ENCODE measurements around the gene PCOLCE2.
A peak's percentile ranks its signal among the peaks of the same experiment; 100 is the strongest.
"Not testable (repeated sequence)": the region's sequence is repeated elsewhere in the genome, so short reads cannot be mapped to it uniquely, and the experiment has no call there.

Gene PCOLCE2

GRCh38 chr3:142886940-142887339 is 1.9 kb downstream of the PCOLCE2 start:
- TF ChIP-seq PKNOX1 (IDR thresholded peaks at IDR 0.05), result peak; percentile 74
- no peak for TF ChIP-seq NFRKB (IDR thresholded peaks at IDR 0.05)
- peak; percentile 63 for TF ChIP-seq CTBP1 (IDR thresholded peaks at IDR 0.05; ENCODE audit: borderline replicate concordance)
- peak; percentile 77 for TF ChIP-seq ZNF384 (IDR thresholded peaks at IDR 0.05)
- TF ChIP-seq L3MBTL2 (conservative IDR thresholded peaks at IDR 0.05), result no peak
- peak; percentile 33 for DNase-seq (ENCODE audit: extremely low spot score)
- CTCF ChIA-PET, result interaction anchor here (1.9 kb wide), 1 partner anchor 58 kb away, joined by 4 read pairs; no protein-coding TSS in a partner anchor
- POLR2A ChIA-PET, result interaction anchor here (1.1 to 2.1 kb wide), 2 partner anchors 10 to 58 kb away, joined by 5 read pairs; no protein-coding TSS in a partner anchor

- TF ChIP-seq L3MBTL2 (conservative IDR thresholded peaks at IDR 0.05), result peak; percentile 52; the same call in 1 of the 2 replicates
- no peak for TF ChIP-seq NFRKB (IDR thresholded peaks at IDR 0.05)
- TF ChIP-seq SP1 (IDR thresholded peaks at IDR 0.05), result no peak
- no peak for TF ChIP-seq CTBP1 (IDR thresholded peaks at IDR 0.05; ENCODE audit: borderline replicate concordance)
- POLR2A ChIA-PET, result interaction anchor here (0.9 kb wide), 1 partner anchor 23 kb away, joined by 3 read pairs; no protein-coding TSS in a partner anchor
- CTCF ChIA-PET, result interaction anchor here (0.6 to 0.9 kb wide), 2 partner anchors 27 to 58 kb away, joined by 3 to 4 read pairs; no protein-coding TSS in a partner anchor
These were observed 2.9 kb downstream of the PCOLCE2 start for GRCh38 chr3:142886021-142886420.

GRCh38 chr3:142884531-142884930 is 4.4 kb downstream of the PCOLCE2 start:
- CTCF ChIA-PET, result no interaction called here
- no peak for TF ChIP-seq PKNOX1 (IDR thresholded peaks at IDR 0.05)
- no peak for TF ChIP-seq ELF4 (IDR thresholded peaks at IDR 0.05)
- no peak for TF ChIP-seq FOXA1 (IDR thresholded peaks at IDR 0.05)
- no peak for DNase-seq (ENCODE audit: extremely low spot score)
- POLR2A ChIA-PET, result no interaction called here

More at GRCh38 chr3:142886021-142886420, 2.9 kb downstream of the PCOLCE2 start:
- no peak for DNase-seq (ENCODE audit: extremely low spot score)

GRCh38 chr3:142883534-142883933 is 5.3 kb downstream of the PCOLCE2 start:
- DNase-seq (ENCODE audit: extremely low spot score); POLR2A ChIA-PET: not testable (repeated sequence)
- CTCF ChIA-PET, result interaction anchor here (0.6 kb wide), 1 partner anchor 55 kb away, joined by 3 read pairs; no protein-coding TSS in a partner anchor

- CTCF ChIA-PET, result no interaction called here
- POLR2A ChIA-PET, result no interaction called here
- no peak for TF ChIP-seq FOXA1 (IDR thresholded peaks at IDR 0.05)
- no peak for DNase-seq (ENCODE audit: extremely low spot score)
These were observed 7.2 kb downstream of the PCOLCE2 start for GRCh38 chr3:142881445-142882224.

- TF ChIP-seq CTBP1 (IDR thresholded peaks at IDR 0.05; ENCODE audit: borderline replicate concordance) (peak; percentile 52; the same call in 1 of the 2 replicates), SUZ12 (IDR thresholded peaks at IDR 0.05) (no peak), ZNF384 (IDR thresholded peaks at IDR 0.05) (peak; percentile 80), L3MBTL2 (conservative IDR thresholded peaks at IDR 0.05) (no peak), LEF1 (IDR thresholded peaks at IDR 0.05; ENCODE audit: borderline replicate concordance) (no peak), PKNOX1 (IDR thresholded peaks at IDR 0.05) (peak; percentile 82)
- ChIA-PET POLR2A (interaction anchor here (0.7 kb wide), 1 partner anchor 10 kb away, joined by 3 read pairs; the partner anchor contains the start of gene PCOLCE2), CTCF (no interaction called here)
- no peak for DNase-seq (ENCODE audit: extremely low spot score)
These were observed 10.1 kb downstream of the PCOLCE2 start for GRCh38 chr3:142878649-142879300.

- TF ChIP-seq LEF1 (IDR thresholded peaks at IDR 0.05; ENCODE audit: borderline replicate concordance) (no peak), TARDBP (IDR thresholded peaks at IDR 0.05) (no peak), SUZ12 (IDR thresholded peaks at IDR 0.05) (no peak), NFRKB (IDR thresholded peaks at IDR 0.05) (no peak), ARNT (IDR thresholded peaks at IDR 0.05) (no peak), FOXA1 (IDR thresholded peaks at IDR 0.05) (no peak), CTBP1 (IDR thresholded peaks at IDR 0.05; ENCODE audit: borderline replicate concordance) (no peak), SP1 (IDR thresholded peaks at IDR 0.05) (no peak), BHLHE40 (IDR thresholded peaks at IDR 0.05; ENCODE audit: borderline replicate concordance) (no peak), FOXM1 (IDR thresholded peaks at IDR 0.05; ENCODE audit: borderline replicate concordance) (no peak), L3MBTL2 (conservative IDR thresholded peaks at IDR 0.05) (no peak), PKNOX1 (IDR thresholded peaks at IDR 0.05) (no peak), ELF4 (IDR thresholded peaks at IDR 0.05) (no peak), FOXK2 (IDR thresholded peaks at IDR 0.05) (no peak), HDGF (IDR thresholded peaks at IDR 0.05; ENCODE audit: borderline replicate concordance) (no peak), ZNF384 (IDR thresholded peaks at IDR 0.05) (no peak)
- no peak for DNase-seq (ENCODE audit: extremely low spot score)
- ChIA-PET POLR2A (no interaction called here), CTCF (interaction anchor here (1.3 kb wide), 1 partner anchor 13 kb away, joined by 6 read pairs; no protein-coding TSS in a partner anchor)
These were observed 12.5 kb downstream of the PCOLCE2 start for GRCh38 chr3:142876417-142876816.

Data from HEK293T (cell line).